Mesenchymal stem cell (in vitro differentiated cells and primary cell): ENCODE data around the gene IZUMO4.

Experiments
- DNase-seq: peaks from one replicate; pipeline ENCODE4 v3.0.0-alpha.2; 2013
- H2AFZ ChIP-seq: one replicate; pipeline ENCODE4 v1.6.1; 2013; ENCODE audit warnings: low read depth, mild to moderate bottlenecking, control low read depth, inconsistent platforms, low read length, moderate library complexity
- H2AK5ac ChIP-seq: 2 replicates; pipeline ENCODE4 v1.6.1; 2013; ENCODE audit warnings: low read length, moderate library complexity, mild to moderate bottlenecking, inconsistent platforms; ENCODE audit not compliant: severe bottlenecking
- H2BK120ac ChIP-seq: one replicate; pipeline ENCODE4 v1.6.1; 2013; ENCODE audit warnings: low read depth, mild to moderate bottlenecking, inconsistent platforms, low read length, moderate library complexity
- H2BK12ac ChIP-seq, 2 experiments: one replicate each; pipeline ENCODE4 v1.6.1; 2013; ENCODE audit warnings: inconsistent platforms in 2 of 2, low read length in 2 of 2, mild to moderate bottlenecking in 2 of 2, moderate library complexity in 2 of 2, control low read depth in 1 of 2
- H2BK15ac ChIP-seq: one replicate; pipeline ENCODE4 v1.6.1; 2013; ENCODE audit warnings: mild to moderate bottlenecking, low read depth, inconsistent platforms; ENCODE audit not compliant: poor library complexity, severe bottlenecking
- H2BK5ac ChIP-seq: 2 replicates; pipeline ENCODE4 v1.6.1; 2013; ENCODE audit warnings: low read depth, mild to moderate bottlenecking, low read length, control low read depth, inconsistent platforms; ENCODE audit not compliant: poor library complexity, severe bottlenecking
- H3K14ac ChIP-seq, 2 experiments: one replicate each; pipeline ENCODE4 v1.6.1; 2013; ENCODE audit warnings: inconsistent platforms in 2 of 2, low read length in 2 of 2, control low read depth in 1 of 2, mild to moderate bottlenecking in 1 of 2, moderate library complexity in 1 of 2
- H3K18ac ChIP-seq, 2 experiments: one replicate each; pipeline ENCODE4 v1.6.1; 2013; ENCODE audit warnings: inconsistent platforms in 2 of 2, low read length in 2 of 2, control low read depth in 1 of 2, low read depth in 1 of 2, mild to moderate bottlenecking in 1 of 2
- H3K23ac ChIP-seq, 2 experiments: one replicate each; pipeline ENCODE4 v1.6.1; 2013; ENCODE audit warnings: inconsistent platforms in 2 of 2, low read length in 2 of 2, mild to moderate bottlenecking in 2 of 2, moderate library complexity in 2 of 2, control low read depth in 1 of 2
- H3K27ac ChIP-seq: 2 replicates; pipeline ENCODE4 v1.5.1; 2013; ENCODE audit warnings: mild to moderate bottlenecking, moderate library complexity, low read length, control low read depth, inconsistent platforms; ENCODE audit not compliant: poor library complexity, severe bottlenecking
- H3K27me3 ChIP-seq, 2 experiments: 2 replicates each; pipeline versions ENCODE4 v1.6.1 to v1.7.0; 2013; ENCODE audit warnings: low read length in 2 of 2, mild to moderate bottlenecking in 2 of 2, moderate library complexity in 2 of 2, control low read depth in 1 of 2, inconsistent platforms in 1 of 2; ENCODE audit not compliant: control insufficient read depth in 1 of 2, insufficient read depth in 1 of 2
- H3K36me3 ChIP-seq, 2 experiments: 2 replicates each; pipeline versions ENCODE4 v1.6.1 to v1.7.0; 2013; ENCODE audit warnings: low read length in 2 of 2, control low read depth in 1 of 2, inconsistent platforms in 1 of 2, low read depth in 1 of 2, mild to moderate bottlenecking in 1 of 2; ENCODE audit not compliant: insufficient read depth in 2 of 2, control insufficient read depth in 1 of 2
- H3K4ac ChIP-seq, 2 experiments: one replicate each; pipeline ENCODE4 v1.6.1; 2013; ENCODE audit warnings: inconsistent platforms in 2 of 2, low read length in 2 of 2, mild to moderate bottlenecking in 2 of 2, moderate library complexity in 2 of 2, control low read depth in 1 of 2, low read depth in 1 of 2
- H3K4me1 ChIP-seq: 2 replicates; pipeline ENCODE4 v1.6.1; 2013; ENCODE audit warnings: low read depth, low read length, control low read depth; ENCODE audit not compliant: control insufficient read depth, insufficient read depth
- H3K4me2 ChIP-seq: 2 replicates; pipeline ENCODE4 v1.6.1; 2013; ENCODE audit warnings: low read length, mild to moderate bottlenecking, inconsistent platforms; ENCODE audit not compliant: poor library complexity, severe bottlenecking
- H3K4me3 ChIP-seq, 2 experiments: 2 replicates each; pipeline versions ENCODE4 v1.5.1 to v1.7.0; 2013; ENCODE audit warnings: low read length in 2 of 2, mild to moderate bottlenecking in 2 of 2, control low read depth in 1 of 2, low read depth in 1 of 2; ENCODE audit not compliant: insufficient read depth in 1 of 2
- H3K79me1 ChIP-seq: replicated peaks from 2 replicates; pipeline ENCODE4 v1.6.1; 2013; ENCODE audit warnings: mild to moderate bottlenecking, control low read depth, low read length, inconsistent platforms; ENCODE audit not compliant: poor library complexity, severe bottlenecking
- H3K9ac ChIP-seq: 2 replicates; pipeline ENCODE4 v1.7.0; 2013; ENCODE audit warnings: mild to moderate bottlenecking, low read length, moderate library complexity
- H3K9me3 ChIP-seq: 2 replicates; pipeline ENCODE4 v1.7.0; 2013; ENCODE audit warnings: mild to moderate bottlenecking, low read length; ENCODE audit not compliant: control insufficient read depth
- H4K8ac ChIP-seq: one replicate; pipeline ENCODE4 v1.6.1; 2013; ENCODE audit warnings: inconsistent platforms, mild to moderate bottlenecking, low read length, moderate library complexity
- H4K91ac ChIP-seq: one replicate; pipeline ENCODE4 v1.6.1; 2013; ENCODE audit warnings: mild to moderate bottlenecking, low read length, inconsistent platforms
- WGBS: methylation state at CpG from one replicate; pipeline ENCODE4 v1.1.7; 2013; ENCODE audit warnings: mixed read lengths; 5-methylcytosine and 5-hydroxymethylcytosine counted together

IZUMO4 gene

DNA sequence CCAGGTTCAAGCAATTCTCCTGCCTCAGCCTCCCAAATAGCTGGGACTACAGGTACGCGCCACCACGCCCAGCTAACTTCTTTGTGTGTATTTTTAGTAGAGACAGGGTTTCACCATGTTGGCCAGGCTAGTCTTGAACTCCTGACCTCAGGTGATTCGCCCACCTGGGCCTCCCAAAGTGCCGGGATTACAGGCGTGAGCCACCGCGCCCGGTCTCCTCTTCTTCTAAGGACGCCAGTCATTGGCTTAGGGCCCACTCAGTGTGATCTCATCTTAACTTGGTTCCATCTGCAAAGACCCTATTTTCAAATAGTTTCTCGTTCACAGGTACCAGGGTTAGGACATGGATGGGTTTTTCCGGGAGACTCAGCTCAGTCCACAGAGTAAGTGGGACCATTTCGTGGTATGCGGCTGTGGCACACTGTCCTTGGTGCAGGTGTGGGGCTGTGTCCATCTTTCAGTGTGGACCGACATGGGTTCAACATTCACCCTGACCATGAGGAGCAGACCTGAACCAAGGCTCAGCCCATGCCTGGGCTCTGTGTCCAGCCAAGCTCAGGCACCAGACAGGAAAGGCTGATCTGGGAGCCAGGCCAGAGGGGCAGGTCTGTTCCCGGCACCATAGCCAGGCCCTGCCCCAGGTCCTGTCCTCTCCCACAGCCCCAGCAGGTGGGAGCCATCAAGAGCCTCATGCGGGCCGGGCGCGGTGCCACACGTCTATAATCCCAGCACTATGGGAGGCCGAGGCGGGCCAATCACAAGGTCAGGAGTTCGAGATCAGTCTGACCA, 42.9 kb upstream of the IZUMO4 start:
- Histone ChIP-seq H3K36me3 (peaks cover 5 to 6% of the 10 kb centered on the region in 2 experiments), H3K4me1 (peaks cover 51% of the 10 kb centered on the region), H3K9ac (no peak overlapping the region), H2AK5ac (no peak overlapping the region), H3K79me1 (no peaks in the 10 kb centered on the region), H3K4me2 (no peak overlapping the region), H2BK12ac (peak overlapping the region in 1 of 2 experiments; percentile 19), H2BK5ac (no peak overlapping the region), H3K4me3 (no peak overlapping the region), H2BK120ac (no peak overlapping the region), H3K4ac (no peak overlapping the region), H3K18ac (peak overlapping the region in 1 of 2 experiments; percentile 3), H3K27me3 (no peaks in the 10 kb centered on the region), H2BK15ac (peak overlapping the region; percentile 17), H3K27ac (no peak overlapping the region), H3K14ac (no peak overlapping the region), H4K91ac (no peak overlapping the region), H3K9me3 (no peaks in the 10 kb centered on the region), H2AFZ (no peak overlapping the region), H4K8ac (no peak overlapping the region), H3K23ac (no peak overlapping the region)
- DNase-seq: no peak
- WGBS: 93% methylated on average over 24 of the region's 24 CpGs

GRCh38 chr19:2054763-2055162, 42.0 kb upstream of the IZUMO4 start:
- peak overlapping the region; percentile 63 to 76 for H2BK12ac ChIP-seq
- peak overlapping the region; percentile 44 for H2AK5ac ChIP-seq
- H4K91ac ChIP-seq: peak overlapping the region; percentile 73
- H2BK15ac ChIP-seq: no peak overlapping the region
- DNase-seq: no peak
- WGBS: 87% methylated on average over 7 of the region's 8 CpGs
- H3K4me2 ChIP-seq: no peak overlapping the region
- no peak overlapping the region for H3K4me3 ChIP-seq
- H4K8ac ChIP-seq: no peak overlapping the region
- no peak overlapping the region for H2BK5ac ChIP-seq
- H3K36me3 ChIP-seq: no peaks in the 10 kb centered on the region
- no peaks in the 10 kb centered on the region for H3K79me1 ChIP-seq
- H2BK120ac ChIP-seq: no peak overlapping the region
- no peaks in the 10 kb centered on the region for H3K27me3 ChIP-seq
- H3K18ac ChIP-seq: peak overlapping the region; percentile 23 to 60
- H2AFZ ChIP-seq: no peak overlapping the region
- H3K27ac ChIP-seq: no peak overlapping the region
- H3K9ac ChIP-seq: no peak overlapping the region
- no peak overlapping the region for H3K14ac ChIP-seq
- H3K9me3 ChIP-seq: no peaks in the 10 kb centered on the region
- H3K23ac ChIP-seq: no peak overlapping the region
- H3K4ac ChIP-seq: peak overlapping the region; percentile 15 to 49
- peaks cover 51% of the 10 kb centered on the region for H3K4me1 ChIP-seq

GRCh38 chr19:2055931-2056836, 40.5 kb upstream of the IZUMO4 start:
- H3K9me3 ChIP-seq: no peaks in the 10 kb centered on the region
- peak overlapping the region; percentile 66 for H2BK5ac ChIP-seq
- DNase-seq: peak; percentile 58
- peak overlapping the region; percentile 80 for H2BK120ac ChIP-seq
- H3K27me3 ChIP-seq: no peaks in the 10 kb centered on the region
- WGBS: 45% methylated on average over 18 of the region's 22 CpGs
- peak overlapping the region; percentile 98 for H4K91ac ChIP-seq
- peak overlapping the region; percentile 85 for H2AK5ac ChIP-seq
- H3K4ac ChIP-seq: peak overlapping the region; percentile 91 to 93
- H3K4me1 ChIP-seq: peaks cover 58% of the 10 kb centered on the region
- H3K9ac ChIP-seq: peak overlapping the region; percentile 78
- H3K79me1 ChIP-seq: no peaks in the 10 kb centered on the region
- peak overlapping the region; percentile 92 to 95 for H3K18ac ChIP-seq
- no peak overlapping the region for H2AFZ ChIP-seq
- H2BK15ac ChIP-seq: peak overlapping the region; percentile 92
- H3K14ac ChIP-seq: peak overlapping the region in 1 of 2 experiments; percentile 93
- H3K36me3 ChIP-seq: no peaks in the 10 kb centered on the region
- H3K23ac ChIP-seq: peak overlapping the region in 1 of 2 experiments; percentile 40
- H3K4me3 ChIP-seq: peak overlapping the region in 1 of 2 experiments; percentile 67
- H2BK12ac ChIP-seq: peak overlapping the region; percentile 70 to 96
- H4K8ac ChIP-seq: peak overlapping the region; percentile 99
- H3K4me2 ChIP-seq: peak overlapping the region; percentile 60
- H3K27ac ChIP-seq: peak overlapping the region; percentile 0

DNA sequence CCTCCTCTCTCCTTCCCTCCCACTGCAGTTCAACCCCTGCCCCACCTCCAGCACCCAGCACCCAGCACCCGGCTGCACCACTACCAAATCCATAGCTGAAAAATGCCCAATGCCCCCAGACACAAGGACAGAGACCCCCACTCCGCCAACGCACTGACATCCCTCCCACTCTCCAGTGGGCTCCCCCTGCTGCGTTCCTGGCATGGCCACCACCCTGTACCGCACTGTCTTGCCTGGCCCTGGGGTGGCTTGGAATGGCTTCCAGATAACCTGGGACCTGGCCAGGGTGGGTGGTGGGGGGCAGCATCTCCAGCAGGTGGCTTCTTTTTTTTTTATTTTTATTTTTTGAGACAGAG, 39.9 kb upstream of the IZUMO4 start:
- peak overlapping the region; percentile 76 for H2AK5ac ChIP-seq
- H2BK15ac ChIP-seq: peak overlapping the region; percentile 44
- H3K9ac ChIP-seq: no peak overlapping the region
- no peak overlapping the region for H2BK5ac ChIP-seq
- H3K27ac ChIP-seq: no peak overlapping the region
- peak overlapping the region in 1 of 2 experiments; percentile 79 for H3K14ac ChIP-seq
- WGBS: 76% methylated on average over 5 of the region's 5 CpGs
- H4K91ac ChIP-seq: peak overlapping the region; percentile 40
- peaks cover 54% of the 10 kb centered on the region for H3K4me1 ChIP-seq
- no peaks in the 10 kb centered on the region for H3K27me3 ChIP-seq
- H4K8ac ChIP-seq: peak overlapping the region; percentile 38
- H3K18ac ChIP-seq: peak overlapping the region in 1 of 2 experiments; percentile 91
- DNase-seq: no peak
- H3K23ac ChIP-seq: peak overlapping the region in 1 of 2 experiments; percentile 87
- H2BK12ac ChIP-seq: peak overlapping the region; percentile 29 to 100
- no peaks in the 10 kb centered on the region for H3K9me3 ChIP-seq
- H2AFZ ChIP-seq: no peak overlapping the region
- no peaks in the 10 kb centered on the region for H3K79me1 ChIP-seq
- H3K4ac ChIP-seq: peak overlapping the region; percentile 16 to 92
- no peak overlapping the region for H3K4me3 ChIP-seq
- no peak overlapping the region for H3K4me2 ChIP-seq
- H2BK120ac ChIP-seq: no peak overlapping the region
- no peaks in the 10 kb centered on the region for H3K36me3 ChIP-seq
